GM12873 (cell line): ENCODE measurements around the gene ANXA1.

ENCODE experiments used
- CTCF ChIP-seq: IDR thresholded peaks from 2 replicates; pipeline ENCODE4 v1.5.1; 2012; ENCODE audit warnings: low read depth, mild to moderate bottlenecking, moderate library complexity, low read length, control low read depth; ENCODE audit not compliant: insufficient read depth; ENCODE audit errors: missing control alignments

The ANXA1 gene

GRCh38 chr9:73216100-73216499 is 64.4 kb downstream of the ANXA1 start:
- no peak for TF ChIP-seq CTCF
